DMS53 (cell line): ENCODE data around the gene HPX.
"Not testable (repeated sequence)": the region's sequence is repeated elsewhere in the genome, so short reads cannot be mapped to it uniquely, and the experiment has no call there.

Source experiments
- DNase-seq: peaks from one replicate; lab custom pipeline; 2025; lab: John Stamatoyannopoulos, UW

The HPX gene

DNA sequence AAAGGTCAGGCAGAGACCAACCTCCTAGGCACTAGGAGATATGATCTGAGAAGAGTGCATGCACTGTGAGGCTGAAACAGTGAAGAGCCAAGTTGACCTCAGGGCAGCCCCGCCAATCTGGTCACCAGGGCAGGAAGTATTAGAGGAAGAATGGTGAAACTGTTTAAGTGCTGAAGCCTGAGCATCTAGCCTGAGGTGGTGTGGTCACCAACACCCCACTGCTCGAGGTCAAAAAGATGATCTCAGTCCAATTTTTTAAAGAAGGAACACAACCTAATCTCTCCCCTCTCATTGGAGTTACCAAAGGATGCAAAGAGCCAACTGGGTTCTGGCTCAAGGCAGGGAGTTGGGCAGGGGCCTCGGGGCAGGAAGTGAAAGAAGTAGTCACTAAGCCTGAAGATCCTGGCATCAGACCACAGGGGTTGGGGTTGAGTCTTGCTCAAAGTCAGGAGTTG, 25.9 kb downstream of the HPX start:
- DNase-seq, result no peak

GRCh38 chr11:6413791-6414201, 27.0 kb downstream of the HPX start:
- no peak for DNase-seq

DNA sequence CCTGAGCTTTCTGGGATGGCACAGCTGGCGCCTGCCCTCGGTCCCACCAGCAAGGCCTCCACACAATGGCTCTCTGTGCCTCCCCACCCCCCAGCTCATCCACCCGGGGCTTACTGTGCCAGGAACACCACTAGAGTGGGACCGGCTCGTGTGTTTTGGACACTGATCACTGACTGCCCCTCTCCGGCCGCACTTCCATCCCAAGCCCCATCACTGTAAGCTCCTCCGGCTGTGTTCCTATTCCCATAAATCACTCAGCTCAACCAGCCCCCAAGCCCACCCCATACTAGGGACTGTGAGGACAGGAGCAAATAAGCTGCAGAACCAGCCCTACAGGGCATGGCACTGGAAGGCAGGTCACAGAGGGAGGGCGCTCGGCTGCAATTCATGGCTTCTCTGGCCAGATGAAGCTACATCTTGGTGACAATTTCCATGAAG, 29.2 kb downstream of the HPX start:
- DNase-seq, result no peak

DNA sequence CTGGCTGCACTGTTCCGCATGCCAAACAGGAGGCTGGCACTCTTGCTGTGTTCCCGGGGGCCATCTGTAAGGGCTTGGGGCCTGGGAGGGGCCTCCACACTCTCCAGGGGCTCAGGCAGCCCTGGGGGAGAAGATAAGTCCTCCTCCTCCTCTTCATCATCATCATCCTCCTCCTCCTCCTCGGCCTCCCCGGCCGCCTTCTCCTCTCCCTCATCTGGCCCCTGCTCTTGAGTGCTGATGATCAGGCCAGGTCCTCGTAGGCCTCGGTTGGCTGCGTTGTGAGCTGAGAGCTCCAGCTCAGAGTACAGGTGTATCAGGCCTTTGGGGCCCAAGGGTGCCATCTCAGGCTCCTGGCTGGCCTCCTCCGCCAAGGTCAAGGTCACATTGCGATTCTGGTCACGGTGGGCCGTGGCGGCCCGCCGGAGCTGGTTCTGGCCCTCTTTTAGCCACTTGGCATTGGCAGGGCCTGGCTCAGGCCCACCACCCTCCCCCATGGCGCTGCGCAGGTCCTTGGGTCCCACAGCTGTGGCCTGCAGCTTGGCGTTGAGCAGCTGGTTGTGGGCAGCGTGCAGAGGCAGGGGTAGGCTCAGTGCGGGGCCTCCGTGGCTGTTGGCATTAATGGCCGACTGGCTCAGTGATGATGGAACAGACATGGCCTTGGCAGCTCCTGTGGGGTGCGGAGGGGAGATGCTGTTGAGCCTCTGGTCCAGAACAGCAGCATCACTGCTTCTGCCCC, 29.9 kb downstream of the HPX start:
- no peak for DNase-seq

- DNase-seq, result no peak
These were observed 34.4 kb downstream of the HPX start for GRCh38 chr11:6406370-6406769.

DNA sequence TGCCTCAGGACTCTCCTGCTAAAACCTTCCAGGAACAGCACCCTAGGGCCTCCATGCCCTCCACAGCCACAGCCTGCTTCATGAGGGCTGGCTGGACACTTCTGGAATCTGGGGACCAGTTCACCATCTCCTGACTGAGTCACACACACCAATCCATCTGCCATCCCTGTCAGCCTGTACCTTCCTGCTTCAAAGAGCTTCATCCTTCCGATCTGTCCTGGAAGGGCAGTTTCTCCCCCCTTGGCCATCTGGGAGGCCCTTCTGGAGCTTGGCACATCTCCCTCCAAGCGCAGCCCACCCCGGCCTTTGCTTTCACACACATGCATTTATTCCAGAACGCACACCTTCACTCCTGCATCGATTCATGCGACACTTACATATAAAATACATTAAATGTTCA, 34.9 kb downstream of the HPX start:
- DNase-seq, result no peak

- peak; percentile 54 for DNase-seq
These were observed 35.6 kb downstream of the HPX start for GRCh38 chr11:6405052-6405667.

DNA sequence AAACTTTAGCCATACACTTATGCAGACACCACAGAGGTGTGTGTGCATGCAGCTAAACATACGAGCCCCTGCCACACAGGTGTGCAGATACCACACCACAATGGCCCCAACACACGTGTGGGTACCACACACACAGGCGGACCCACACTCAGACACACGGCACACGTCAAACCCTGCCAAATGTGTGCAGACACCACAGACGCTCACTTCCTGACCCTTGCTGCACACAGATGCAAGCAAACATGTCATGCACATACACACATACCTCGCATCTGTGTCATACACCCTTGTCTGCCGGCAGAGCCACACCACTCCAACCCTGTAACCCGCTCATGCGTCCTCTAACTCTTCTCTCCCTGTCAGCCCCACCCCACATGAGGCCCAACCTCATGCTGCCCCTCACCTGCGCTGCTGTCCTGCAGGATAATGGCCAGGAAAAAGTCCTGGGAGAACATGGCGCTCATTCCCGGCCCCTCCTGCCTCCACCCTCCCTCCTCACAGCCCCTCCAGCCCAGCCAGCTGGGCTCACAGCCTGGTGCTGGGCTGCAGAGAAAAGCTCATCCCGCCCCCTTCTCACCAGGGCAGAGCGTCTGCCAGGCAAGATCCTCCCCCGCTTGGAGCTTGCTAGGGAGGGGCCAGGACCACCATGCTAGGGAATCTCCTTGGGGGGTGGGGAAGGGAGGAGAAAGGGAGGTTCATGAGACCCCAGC, 36.3 kb downstream of the HPX start:
- DNase-seq, result no peak

DNA sequence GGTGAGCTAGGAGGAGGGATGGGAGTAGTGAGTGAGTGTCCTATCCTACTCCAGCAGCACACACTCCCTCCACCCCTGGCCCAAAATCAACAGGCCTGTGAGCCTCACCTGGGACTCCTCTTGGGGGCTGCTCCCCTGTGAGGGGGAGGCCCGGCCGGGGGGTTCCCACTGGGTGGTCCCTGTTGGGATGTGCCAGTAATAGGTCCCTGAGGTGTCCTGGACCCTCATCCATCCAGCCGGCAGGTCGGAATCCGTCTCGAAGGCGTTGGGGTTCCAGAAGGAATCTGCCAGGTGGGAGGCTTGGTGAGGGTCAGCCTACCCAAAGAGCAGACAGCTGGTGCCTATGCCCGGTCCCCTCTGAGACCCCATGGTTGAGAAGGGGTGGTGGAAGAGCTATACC, 37.2 kb downstream of the HPX start:
- no peak for DNase-seq

DNA sequence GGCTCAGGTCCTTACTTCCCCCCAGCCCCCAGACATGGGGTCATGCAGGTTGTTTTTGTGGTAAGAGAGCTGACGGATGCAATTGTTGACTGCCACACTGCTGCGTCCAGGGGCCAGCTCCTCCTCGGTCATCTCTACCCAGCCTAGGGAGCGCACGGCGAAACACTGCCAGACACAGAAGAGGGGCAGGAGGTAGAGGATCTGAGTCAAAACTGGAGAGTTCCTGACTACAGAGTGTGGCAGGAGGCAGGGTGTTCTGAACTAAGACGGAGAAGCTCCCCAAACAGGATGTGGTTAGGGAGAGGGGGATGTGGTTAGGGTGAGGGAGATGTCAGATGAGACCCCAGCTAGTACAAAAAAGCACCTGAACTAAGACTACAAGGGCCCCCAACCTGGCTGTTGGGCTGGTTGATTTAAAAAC, 38.2 kb downstream of the HPX start:
- no peak for DNase-seq

DNA sequence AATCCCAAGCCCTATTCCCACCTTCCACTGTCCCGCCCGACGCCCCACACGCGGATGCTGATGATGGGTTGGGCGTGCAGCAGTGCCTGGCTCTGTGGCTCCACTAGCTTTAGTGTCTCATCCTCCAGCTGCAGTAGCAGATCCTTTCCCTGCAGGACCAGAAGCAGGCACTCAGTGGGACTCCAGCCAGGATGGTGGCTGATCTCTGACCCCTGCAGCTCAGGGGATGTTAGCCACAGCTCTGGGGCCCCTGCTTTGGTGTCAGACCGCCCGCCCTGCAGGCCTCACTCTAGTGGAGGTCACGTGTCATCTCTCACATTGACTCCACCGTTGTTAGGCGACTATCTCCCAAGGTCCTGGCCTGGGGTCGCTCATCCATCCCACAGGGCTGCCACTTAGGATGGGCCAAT, 38.7 kb downstream of the HPX start:
- DNase-seq, result no peak

- DNase-seq, result no peak
These were observed 39.3 kb downstream of the HPX start for GRCh38 chr11:6401464-6401863.

DNA sequence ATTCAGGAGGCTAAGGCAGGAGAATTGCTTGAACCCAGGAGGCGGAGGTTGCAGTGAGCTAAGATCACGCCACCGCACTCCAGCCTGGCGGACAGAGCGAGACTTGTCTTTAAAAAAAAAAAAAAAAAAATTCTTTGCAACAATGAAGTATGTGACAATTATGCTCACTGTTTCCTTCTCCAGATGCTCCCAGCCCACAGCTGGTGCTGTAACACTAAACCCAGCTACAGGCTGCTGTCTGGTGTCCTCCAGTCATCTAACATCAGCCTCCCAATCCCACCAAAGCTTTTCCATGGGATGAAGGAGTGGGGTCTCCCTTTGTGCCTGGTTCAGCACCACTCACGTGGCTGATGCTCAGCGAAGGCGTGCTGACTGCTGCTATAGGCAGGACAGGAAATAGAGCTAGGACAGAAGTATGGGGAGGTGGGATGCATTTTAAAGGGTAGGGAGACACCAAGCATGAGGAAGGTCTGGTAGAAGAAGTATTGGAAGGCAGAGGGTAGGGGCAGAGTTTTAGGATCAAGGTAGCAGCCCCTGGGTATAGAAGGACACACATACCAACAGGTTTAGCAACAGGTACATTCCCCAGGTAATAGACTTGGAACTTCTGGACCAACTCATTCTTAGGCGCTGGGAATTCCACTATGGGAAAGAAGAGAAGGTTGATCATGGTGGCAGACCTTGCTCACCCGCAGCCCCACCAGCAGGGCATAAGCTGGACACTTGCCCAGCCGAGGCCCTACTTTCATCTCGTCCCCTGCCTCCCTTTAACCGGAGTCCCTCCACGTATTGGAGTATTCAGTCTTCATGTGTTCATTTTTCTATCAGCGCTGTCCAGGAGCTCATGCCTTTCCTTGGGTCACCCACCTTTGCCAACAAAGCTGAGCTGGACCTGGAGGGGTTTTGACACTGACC, 40.1 kb downstream of the HPX start:
- no peak for DNase-seq

DNA sequence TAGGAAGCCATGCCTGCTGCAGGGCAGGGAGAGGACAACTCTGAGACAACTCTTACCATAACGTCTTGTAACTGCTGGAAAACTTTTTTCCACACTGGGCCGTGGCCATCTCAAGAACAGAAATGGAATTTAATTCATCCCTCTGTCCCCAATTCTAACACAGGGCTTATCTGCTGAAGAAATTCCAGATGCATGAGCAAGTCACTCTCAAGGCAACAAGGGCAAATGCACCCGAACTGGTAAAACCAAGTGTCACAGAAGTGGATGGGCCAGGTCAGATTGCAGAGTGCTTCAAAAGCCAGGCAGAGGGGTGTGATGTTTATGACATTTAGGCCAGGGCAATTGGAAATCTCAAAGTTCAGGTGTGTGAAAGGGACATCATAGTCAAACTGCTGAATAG, 43.2 kb downstream of the HPX start:
- no peak for DNase-seq

- DNase-seq, result no peak
These were observed 43.6 kb downstream of the HPX start for GRCh38 chr11:6397156-6397555.

DNA sequence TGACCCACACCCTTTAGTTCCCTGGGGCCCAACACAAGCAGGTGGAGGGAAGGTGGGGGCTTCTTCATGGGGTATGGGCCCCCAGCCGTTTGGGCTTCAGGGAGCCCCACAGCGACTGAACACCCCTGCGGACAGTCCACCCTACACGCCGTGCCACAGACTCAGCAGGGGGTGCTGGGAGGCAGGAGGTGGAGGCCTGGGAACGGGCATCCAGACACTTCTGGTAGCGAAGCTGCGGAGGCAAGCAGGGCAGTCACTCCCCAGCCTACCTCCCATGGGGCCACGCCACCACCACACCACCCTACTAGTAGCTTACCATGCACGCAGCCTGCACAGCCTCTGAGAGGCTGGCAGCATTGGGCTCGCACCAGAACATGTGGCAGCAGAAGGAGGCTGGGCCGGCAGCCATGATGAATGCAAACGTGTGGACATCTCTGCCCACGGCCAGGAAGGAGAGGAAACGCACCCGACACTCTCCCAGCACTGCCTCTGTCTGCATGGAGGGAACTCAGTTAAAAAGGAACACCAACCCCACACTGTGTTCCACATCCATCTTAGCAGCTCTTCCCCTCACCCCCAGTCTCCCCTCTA, 45.2 kb downstream of the HPX start:
- no peak for DNase-seq

GRCh38 chr11:6393989-6394670, 46.7 kb downstream of the HPX start:
- DNase-seq, result no peak

- DNase-seq, result not testable (repeated sequence)
These were observed 48.5 kb downstream of the HPX start for GRCh38 chr11:6392251-6392650.

DNA sequence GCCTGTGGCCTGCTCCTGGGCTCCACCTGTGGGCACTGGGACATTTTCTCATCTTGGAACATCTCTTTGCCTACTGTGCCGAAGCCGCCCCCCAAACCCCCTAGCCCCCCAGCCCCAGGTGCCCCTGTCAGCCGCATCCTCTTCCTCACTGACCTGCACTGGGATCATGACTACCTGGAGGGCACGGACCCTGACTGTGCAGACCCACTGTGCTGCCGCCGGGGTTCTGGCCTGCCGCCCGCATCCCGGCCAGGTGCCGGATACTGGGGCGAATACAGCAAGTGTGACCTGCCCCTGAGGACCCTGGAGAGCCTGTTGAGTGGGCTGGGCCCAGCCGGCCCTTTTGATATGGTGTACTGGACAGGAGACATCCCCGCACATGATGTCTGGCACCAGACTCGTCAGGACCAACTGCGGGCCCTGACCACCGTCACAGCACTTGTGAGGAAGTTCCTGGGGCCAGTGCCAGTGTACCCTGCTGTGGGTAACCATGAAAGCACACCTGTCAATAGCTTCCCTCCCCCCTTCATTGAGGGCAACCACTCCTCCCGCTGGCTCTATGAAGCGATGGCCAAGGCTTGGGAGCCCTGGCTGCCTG, 49.2 kb downstream of the HPX start:
- DNase-seq, result no peak

DNA sequence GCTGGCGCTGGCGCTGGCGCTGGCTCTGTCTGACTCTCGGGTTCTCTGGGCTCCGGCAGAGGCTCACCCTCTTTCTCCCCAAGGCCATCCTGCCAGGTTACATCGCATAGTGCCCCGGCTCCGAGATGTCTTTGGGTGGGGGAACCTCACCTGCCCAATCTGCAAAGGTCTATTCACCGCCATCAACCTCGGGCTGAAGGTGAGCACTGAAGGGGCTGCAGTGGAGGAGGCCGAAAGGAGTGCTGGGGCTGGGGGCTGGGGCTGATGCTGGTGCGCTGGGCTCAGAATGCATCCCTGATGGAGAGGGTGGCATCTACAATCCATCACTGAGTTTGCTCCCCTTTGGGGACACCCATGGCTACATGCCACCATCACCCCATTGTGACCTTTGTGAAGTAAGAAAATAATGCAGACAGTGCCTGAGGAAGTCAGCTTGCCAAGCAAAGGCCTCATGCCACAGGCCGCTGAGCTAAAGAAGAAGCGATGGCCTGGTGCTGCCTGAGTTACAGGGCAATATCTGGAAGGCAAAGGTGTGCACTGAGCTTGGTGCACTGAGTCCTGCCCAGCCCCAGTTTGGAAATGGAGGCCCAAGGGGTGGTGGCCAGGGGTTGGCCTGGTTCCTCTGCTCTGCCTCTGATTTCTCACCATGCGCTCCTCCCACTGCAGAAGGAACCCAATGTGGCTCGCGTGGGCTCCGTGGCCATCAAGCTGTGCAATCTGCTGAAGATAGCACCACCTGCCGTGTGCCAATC, 49.9 kb downstream of the HPX start:
- peak; percentile 42 for DNase-seq
